ENCODE measurements around the gene BTD.

GRCh38 chr3:15601046-15601398, 523 bp upstream of the BTD start:
- TF ChIP-seq ESRRA (IDR thresholded peaks at IDR 0.05; ENCODE audit: low read length) (no peak), ETV6 (conservative IDR thresholded peaks at IDR 0.05 in 1 of 2, IDR thresholded peaks at IDR 0.05 in 1 of 2; ENCODE audit: borderline replicate concordance in 1 of 2, low read depth in 1 of 2) (no peak), POLR2A (IDR thresholded peaks at IDR 0.05; ENCODE audit: low read depth, low read length) (no peak), MAX (IDR thresholded peaks at IDR 0.05; ENCODE audit: low read depth, low read length) (no peak), RAD21 (IDR thresholded peaks at IDR 0.05; ENCODE audit: insufficient read depth, low read depth, low read length) (no peak), ZNF274 (IDR thresholded peaks at IDR 0.05; ENCODE audit: insufficient read depth, insufficient read length) (no peak), CBX5 (IDR thresholded peaks at IDR 0.05; ENCODE audit: low read depth) (no peak), ZBTB11 (CRISPR knock-in tag; IDR thresholded peaks at IDR 0.05) (no peak), NRF1 (conservative IDR thresholded peaks at IDR 0.05; ENCODE audit: low read depth, low read length) (no peak), ATF3 (IDR thresholded peaks at IDR 0.05; ENCODE audit: borderline replicate concordance, extremely low read depth, low read depth, low read length) (no peak), TARDBP (IDR thresholded peaks at IDR 0.05; ENCODE audit: borderline replicate concordance) (no peak)
